Measurements from ENCODE around the gene RAPGEF1. TPM values are rescaled to one million over a fixed set of nuclear protein-coding genes. Genes with fewer than 3 reads are reported as not detected.
A peak's percentile ranks its signal among the peaks of the same experiment; 100 is the strongest.

Gene RAPGEF1
- total and polyA plus RNA-seq, 9 of the 15 experiments (the other 6 are each of a cell fraction or from before 2014, with no cell fraction given), result 0.06 to 44.1 (median 19.9) TPM

DNA sequence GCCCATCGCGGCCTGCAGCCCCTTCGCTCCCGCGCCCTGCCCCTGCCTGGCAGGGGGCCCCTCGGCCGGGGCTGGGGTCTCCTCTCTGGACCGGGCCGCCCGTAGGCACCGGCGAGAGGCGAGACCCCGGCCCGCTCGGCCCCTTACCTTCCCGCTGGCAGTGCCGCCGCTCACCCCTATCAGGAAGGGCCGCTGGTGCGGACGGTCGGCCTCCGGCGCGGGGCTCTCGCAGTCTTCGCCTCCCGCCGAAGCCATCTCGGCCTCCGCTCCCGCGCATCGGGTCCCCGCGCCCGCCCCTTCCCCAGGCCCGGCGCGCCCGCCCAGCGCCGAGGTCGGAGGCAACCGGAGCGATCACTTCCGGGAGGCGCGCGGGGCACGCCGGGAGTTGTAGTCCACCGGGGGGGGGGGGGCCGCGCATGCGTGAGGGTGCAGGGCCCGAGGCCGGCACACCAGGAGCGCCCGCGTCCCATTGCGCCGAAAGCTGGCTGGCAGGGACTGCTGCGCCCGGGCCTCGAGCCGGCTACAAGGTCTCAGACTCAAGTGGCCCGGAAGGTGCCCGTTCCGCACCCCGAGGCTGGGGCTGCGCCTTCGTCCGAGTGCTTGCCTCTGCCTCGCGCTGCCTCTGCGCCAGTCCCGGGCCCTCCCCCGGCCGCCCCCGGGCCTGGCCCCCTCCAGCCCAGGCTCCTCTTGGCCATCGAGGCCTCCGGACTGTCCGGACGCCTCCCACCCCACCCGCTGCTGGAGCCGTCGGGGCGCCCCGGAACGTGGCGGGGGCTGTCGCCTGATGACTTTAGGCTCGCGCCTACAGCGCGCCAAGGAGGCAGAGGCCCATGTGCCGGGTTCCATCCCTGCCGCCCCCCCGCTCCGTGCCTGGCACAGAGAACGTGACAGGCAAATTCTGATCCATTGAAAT is 208.7 kb downstream of the RAPGEF1 start, which contains the start of gene UCK1 (continued):
- TF ChIP-seq, protein P1, sequence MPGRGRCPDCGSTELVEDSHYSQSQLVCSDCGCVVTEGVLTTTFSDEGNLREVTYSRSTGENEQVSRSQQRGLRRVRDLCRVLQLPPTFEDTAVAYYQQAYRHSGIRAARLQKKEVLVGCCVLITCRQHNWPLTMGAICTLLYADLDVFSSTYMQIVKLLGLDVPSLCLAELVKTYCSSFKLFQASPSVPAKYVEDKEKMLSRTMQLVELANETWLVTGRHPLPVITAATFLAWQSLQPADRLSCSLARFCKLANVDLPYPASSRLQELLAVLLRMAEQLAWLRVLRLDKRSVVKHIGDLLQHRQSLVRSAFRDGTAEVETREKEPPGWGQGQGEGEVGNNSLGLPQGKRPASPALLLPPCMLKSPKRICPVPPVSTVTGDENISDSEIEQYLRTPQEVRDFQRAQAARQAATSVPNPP (IDR thresholded peaks at IDR 0.05; ENCODE audit: borderline replicate concordance, insufficient read depth, insufficient read length), result no peak
- no peak for TF ChIP-seq MCM7 (IDR thresholded peaks at IDR 0.05)
- no peak for TF ChIP-seq ZNF212 (CRISPR knock-in tag; IDR thresholded peaks at IDR 0.05)
- no peak for TF ChIP-seq ZFP36 (IDR thresholded peaks at IDR 0.05; ENCODE audit: low read depth, low read length, partially characterized antibody)
- no peak for TF ChIP-seq SMARCB1 (IDR thresholded peaks at IDR 0.05; ENCODE audit: insufficient read length, low read depth)
- TF ChIP-seq PTTG1 (tag; IDR thresholded peaks at IDR 0.05; ENCODE audit: low read depth), result no peak
- no peak for TF ChIP-seq ZNF75A (CRISPR knock-in tag; IDR thresholded peaks at IDR 0.05)
- TF ChIP-seq FIP1L1 (IDR thresholded peaks at IDR 0.05; ENCODE audit: low read depth, low read length, poor library complexity, severe bottlenecking), result no peak
- TF ChIP-seq DDX20 (tag; IDR thresholded peaks at IDR 0.05; ENCODE audit: low read depth), result no peak
- no peak for TF ChIP-seq XRCC3 (IDR thresholded peaks at IDR 0.05)
- TF ChIP-seq BDP1 (IDR thresholded peaks at IDR 0.05; ENCODE audit: insufficient read depth, insufficient read length), result no peak
- no peak for TF ChIP-seq SOX6 (IDR thresholded peaks at IDR 0.05)
- TF ChIP-seq SRSF7 (optimal IDR thresholded peaks at IDR 0.05; ENCODE audit: low read depth, low read length), result no peak
- no peak for TF ChIP-seq POLR2AphosphoS5 (IDR thresholded peaks at IDR 0.05; ENCODE audit: control insufficient read depth, insufficient read depth, low read depth, low read length)
- TF ChIP-seq MTA3 (IDR thresholded peaks at IDR 0.05; ENCODE audit: borderline replicate concordance), result no peak
- TF ChIP-seq ADNP (tag; IDR thresholded peaks at IDR 0.05), result no peak
- no peak for TF ChIP-seq ZNF347 (CRISPR knock-in tag; IDR thresholded peaks at IDR 0.05; ENCODE audit: low read depth)
- no peak for TF ChIP-seq HMG20A (CRISPR knock-in tag; conservative IDR thresholded peaks at IDR 0.05)
- no peak for TF ChIP-seq PPARD (CRISPR knock-in tag; IDR thresholded peaks at IDR 0.05)
- TF ChIP-seq MCM3 (IDR thresholded peaks at IDR 0.05), result no peak
- TF ChIP-seq TBP (optimal IDR thresholded peaks at IDR 0.05; ENCODE audit: low read depth, low read length), result peak; percentile 43
- no peak for TF ChIP-seq SMARCA4 (IDR thresholded peaks at IDR 0.05)
- TF ChIP-seq MEF2D (tag; conservative IDR thresholded peaks at IDR 0.05; ENCODE audit: low read depth), result no peak
- TF ChIP-seq, protein P2, sequence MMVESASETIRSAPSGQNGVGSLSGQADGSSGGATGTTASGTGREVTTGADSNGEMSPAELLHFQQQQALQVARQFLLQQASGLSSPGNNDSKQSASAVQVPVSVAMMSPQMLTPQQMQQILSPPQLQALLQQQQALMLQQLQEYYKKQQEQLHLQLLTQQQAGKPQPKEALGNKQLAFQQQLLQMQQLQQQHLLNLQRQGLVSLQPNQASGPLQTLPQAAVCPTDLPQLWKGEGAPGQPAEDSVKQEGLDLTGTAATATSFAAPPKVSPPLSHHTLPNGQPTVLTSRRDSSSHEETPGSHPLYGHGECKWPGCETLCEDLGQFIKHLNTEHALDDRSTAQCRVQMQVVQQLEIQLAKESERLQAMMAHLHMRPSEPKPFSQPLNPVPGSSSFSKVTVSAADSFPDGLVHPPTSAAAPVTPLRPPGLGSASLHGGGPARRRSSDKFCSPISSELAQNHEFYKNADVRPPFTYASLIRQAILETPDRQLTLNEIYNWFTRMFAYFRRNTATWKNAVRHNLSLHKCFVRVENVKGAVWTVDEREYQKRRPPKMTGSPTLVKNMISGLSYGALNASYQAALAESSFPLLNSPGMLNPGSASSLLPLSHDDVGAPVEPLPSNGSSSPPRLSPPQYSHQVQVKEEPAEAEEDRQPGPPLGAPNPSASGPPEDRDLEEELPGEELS (CRISPR knock-in tag; IDR thresholded peaks at IDR 0.05; ENCODE audit: borderline replicate concordance), result no peak
- TF ChIP-seq EZH2 (IDR thresholded peaks at IDR 0.05; ENCODE audit: borderline replicate concordance, low read depth, low read length), result no peak
- TF ChIP-seq CREB1 (IDR thresholded peaks at IDR 0.05), result peak; percentile 56; the same call in 1 of the 2 replicates
- TF ChIP-seq CREB1 (CRISPR knock-in tag; IDR thresholded peaks at IDR 0.05), result no peak
